ENCODE data around the gene GJB2.

GRCh38 chr13:20144141-20144850, 48.4 kb downstream of the GJB2 start:
- TF ChIP-seq CTCF (IDR thresholded peaks at IDR 0.05) (no peak), POLR2A (IDR thresholded peaks at IDR 0.05) (no peak)
